ENCODE results near the gene HK3. TPM values are rescaled to one million over a fixed set of nuclear protein-coding genes. Genes with fewer than 3 reads are reported as not detected.

Gene HK3
- total RNA-seq, 1 donor from 2014 or later, result not detected

DNA sequence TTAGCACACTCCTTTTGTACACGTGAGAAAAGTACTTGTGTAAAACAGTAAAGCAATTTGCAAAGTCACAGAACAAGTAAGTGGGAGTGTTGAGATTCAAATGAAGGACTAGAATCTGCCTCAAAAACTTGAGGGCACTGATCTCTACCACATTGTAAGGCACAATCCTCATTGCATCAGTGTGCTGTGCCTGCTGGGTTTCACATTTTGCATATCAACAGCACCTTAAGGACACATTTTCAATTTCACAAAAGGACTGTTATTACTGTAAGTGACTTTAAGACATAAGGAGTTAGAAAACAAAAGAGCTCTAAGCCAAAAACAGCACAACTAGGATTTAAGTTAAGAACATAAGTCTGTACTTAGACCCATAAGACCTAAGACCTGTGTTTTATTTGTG, 44.7 kb upstream of the HK3 start:
- H3K27ac Mint-ChIP-seq (ENCODE audit: unreplicated experiment), result no peak overlapping the region
- no peak for DNase-seq
- H3K4me1 Mint-ChIP-seq (ENCODE audit: low read depth, unreplicated experiment), result no peaks in the 10 kb centered on the region
- H3K36me3 Mint-ChIP-seq (ENCODE audit: unreplicated experiment), result no peaks in the 10 kb centered on the region
- H3K27me3 Mint-ChIP-seq (ENCODE audit: unreplicated experiment), result no peaks in the 10 kb centered on the region
- no peaks in the 10 kb centered on the region for H3K9me3 Mint-ChIP-seq (ENCODE audit: unreplicated experiment)
- H3K4me3 Mint-ChIP-seq (ENCODE audit: unreplicated experiment), result no peak overlapping the region
- TF ChIP-seq, protein P1, sequence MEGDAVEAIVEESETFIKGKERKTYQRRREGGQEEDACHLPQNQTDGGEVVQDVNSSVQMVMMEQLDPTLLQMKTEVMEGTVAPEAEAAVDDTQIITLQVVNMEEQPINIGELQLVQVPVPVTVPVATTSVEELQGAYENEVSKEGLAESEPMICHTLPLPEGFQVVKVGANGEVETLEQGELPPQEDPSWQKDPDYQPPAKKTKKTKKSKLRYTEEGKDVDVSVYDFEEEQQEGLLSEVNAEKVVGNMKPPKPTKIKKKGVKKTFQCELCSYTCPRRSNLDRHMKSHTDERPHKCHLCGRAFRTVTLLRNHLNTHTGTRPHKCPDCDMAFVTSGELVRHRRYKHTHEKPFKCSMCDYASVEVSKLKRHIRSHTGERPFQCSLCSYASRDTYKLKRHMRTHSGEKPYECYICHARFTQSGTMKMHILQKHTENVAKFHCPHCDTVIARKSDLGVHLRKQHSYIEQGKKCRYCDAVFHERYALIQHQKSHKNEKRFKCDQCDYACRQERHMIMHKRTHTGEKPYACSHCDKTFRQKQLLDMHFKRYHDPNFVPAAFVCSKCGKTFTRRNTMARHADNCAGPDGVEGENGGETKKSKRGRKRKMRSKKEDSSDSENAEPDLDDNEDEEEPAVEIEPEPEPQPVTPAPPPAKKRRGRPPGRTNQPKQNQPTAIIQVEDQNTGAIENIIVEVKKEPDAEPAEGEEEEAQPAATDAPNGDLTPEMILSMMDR (IDR thresholded peaks at IDR 0.05; ENCODE audit: partially characterized antibody, unreplicated experiment), result no peak

DNA sequence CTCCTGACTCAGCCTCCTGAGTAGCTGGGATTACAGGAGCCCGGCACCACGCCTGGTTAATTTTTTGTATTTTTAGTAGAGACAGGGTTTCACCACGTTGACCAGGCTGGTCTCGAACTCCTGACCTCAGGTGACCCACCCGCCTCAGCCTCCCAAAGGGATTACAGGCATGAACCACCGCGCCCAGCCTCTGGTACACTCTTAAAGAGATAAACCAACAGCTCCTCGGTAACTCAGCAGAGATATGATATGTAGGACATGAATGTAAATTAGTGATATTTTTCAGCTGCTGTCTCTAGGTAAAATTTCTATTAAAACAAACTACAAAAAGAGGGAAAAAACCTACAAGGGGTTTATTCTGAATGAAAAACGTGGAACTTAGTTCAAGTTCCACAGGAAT, 42.8 kb upstream of the HK3 start:
- no peaks in the 10 kb centered on the region for H3K9me3 Mint-ChIP-seq (ENCODE audit: unreplicated experiment)
- H3K36me3 Mint-ChIP-seq (ENCODE audit: unreplicated experiment), result no peaks in the 10 kb centered on the region
- no peak overlapping the region for H3K4me3 Mint-ChIP-seq (ENCODE audit: unreplicated experiment)
- no peaks in the 10 kb centered on the region for H3K27me3 Mint-ChIP-seq (ENCODE audit: unreplicated experiment)
- H3K27ac Mint-ChIP-seq (ENCODE audit: unreplicated experiment), result no peak overlapping the region
- no peak for DNase-seq
- H3K4me1 Mint-ChIP-seq (ENCODE audit: low read depth, unreplicated experiment), result no peaks in the 10 kb centered on the region
- TF ChIP-seq, protein P1 (IDR thresholded peaks at IDR 0.05; ENCODE audit: partially characterized antibody, unreplicated experiment), result no peak

DNA sequence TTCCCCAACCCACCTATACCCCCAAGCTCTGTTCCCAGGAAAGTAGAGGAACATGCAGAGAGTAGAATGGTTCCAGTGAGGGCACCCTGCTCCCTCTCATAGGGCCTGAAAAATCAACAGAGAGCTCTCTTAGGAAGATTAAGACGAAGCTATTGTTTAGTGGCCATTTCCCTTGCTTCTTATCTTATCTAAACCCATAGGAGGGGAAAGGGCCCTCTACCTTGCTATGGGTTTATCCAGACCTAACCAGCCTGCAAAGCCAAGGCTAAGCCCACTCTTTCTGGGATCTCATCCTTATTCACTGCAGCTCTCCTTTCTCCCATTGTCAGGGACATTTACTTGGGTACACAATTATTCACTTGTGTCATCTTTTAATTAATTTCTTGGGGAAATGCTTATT, 39.3 kb upstream of the HK3 start:
- Mint-ChIP-seq H3K36me3 (ENCODE audit: unreplicated experiment) (no peaks in the 10 kb centered on the region), H3K27ac (ENCODE audit: unreplicated experiment) (no peak overlapping the region), H3K4me1 (ENCODE audit: low read depth, unreplicated experiment) (peaks cover 5% of the 10 kb centered on the region), H3K27me3 (ENCODE audit: unreplicated experiment) (no peaks in the 10 kb centered on the region), H3K4me3 (ENCODE audit: unreplicated experiment) (no peak overlapping the region), H3K9me3 (ENCODE audit: unreplicated experiment) (no peaks in the 10 kb centered on the region)
- TF ChIP-seq, protein P1 (IDR thresholded peaks at IDR 0.05; ENCODE audit: partially characterized antibody, unreplicated experiment), result no peak
- no peak for DNase-seq

DNA sequence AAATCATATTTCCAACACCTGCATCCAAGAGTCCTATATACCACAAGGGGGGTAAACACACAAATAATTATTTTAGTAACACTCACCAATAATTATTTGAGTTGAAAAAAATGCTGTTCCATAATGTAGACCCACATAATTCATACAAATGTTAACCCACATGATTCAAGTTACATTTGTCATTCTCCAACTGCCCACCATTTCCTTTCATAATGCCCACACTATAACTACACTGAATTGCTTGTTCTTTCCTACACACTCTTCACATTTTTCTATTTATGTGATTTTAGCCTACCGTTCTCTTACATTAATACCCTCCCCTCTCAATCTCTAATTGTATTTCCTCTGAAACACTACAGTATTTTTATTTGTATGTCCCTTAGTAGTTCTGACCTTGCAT, 35.9 kb upstream of the HK3 start:
- no peaks in the 10 kb centered on the region for H3K27me3 Mint-ChIP-seq (ENCODE audit: unreplicated experiment)
- peaks cover 5% of the 10 kb centered on the region for H3K4me1 Mint-ChIP-seq (ENCODE audit: low read depth, unreplicated experiment)
- no peak overlapping the region for H3K4me3 Mint-ChIP-seq (ENCODE audit: unreplicated experiment)
- TF ChIP-seq, protein P1 (IDR thresholded peaks at IDR 0.05; ENCODE audit: partially characterized antibody, unreplicated experiment), result no peak
- no peak overlapping the region for H3K27ac Mint-ChIP-seq (ENCODE audit: unreplicated experiment)
- H3K36me3 Mint-ChIP-seq (ENCODE audit: unreplicated experiment), result no peaks in the 10 kb centered on the region
- DNase-seq, result no peak
- no peaks in the 10 kb centered on the region for H3K9me3 Mint-ChIP-seq (ENCODE audit: unreplicated experiment)

DNA sequence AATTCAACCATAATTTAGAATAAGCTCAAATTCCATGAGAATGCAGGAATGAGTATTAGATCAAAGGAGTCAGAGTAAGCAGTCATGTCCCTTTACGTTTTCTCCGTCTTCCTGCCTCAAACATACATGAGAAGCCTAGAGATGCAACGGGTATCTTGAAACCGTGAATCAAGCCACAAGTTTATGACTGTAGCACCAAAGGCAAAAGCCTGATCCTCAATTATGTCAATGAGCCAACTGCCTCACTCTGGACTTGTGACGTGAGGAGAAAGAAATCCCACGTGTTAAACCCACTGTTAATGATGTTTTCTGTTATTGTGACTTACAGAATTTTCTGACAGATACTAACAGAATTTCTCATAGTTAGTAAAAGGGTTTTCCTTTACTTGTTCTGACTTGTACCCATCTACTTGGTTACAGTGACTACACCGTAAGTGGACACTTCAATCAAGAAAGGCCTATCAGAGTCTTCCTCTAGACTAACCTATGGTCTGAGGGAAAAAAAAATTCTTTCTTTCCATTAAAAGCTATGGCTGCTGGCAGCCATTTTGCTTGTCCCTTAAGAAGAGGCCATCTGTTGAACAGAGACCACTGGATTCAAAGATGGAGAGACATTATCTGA, 35.3 kb upstream of the HK3 start:
- H3K36me3 Mint-ChIP-seq (ENCODE audit: unreplicated experiment), result no peaks in the 10 kb centered on the region
- TF ChIP-seq, protein P1 (IDR thresholded peaks at IDR 0.05; ENCODE audit: partially characterized antibody, unreplicated experiment), result no peak
- no peak overlapping the region for H3K27ac Mint-ChIP-seq (ENCODE audit: unreplicated experiment)
- peaks cover 5% of the 10 kb centered on the region for H3K4me1 Mint-ChIP-seq (ENCODE audit: low read depth, unreplicated experiment)
- H3K27me3 Mint-ChIP-seq (ENCODE audit: unreplicated experiment), result no peaks in the 10 kb centered on the region
- H3K9me3 Mint-ChIP-seq (ENCODE audit: unreplicated experiment), result no peaks in the 10 kb centered on the region
- no peak for DNase-seq
- no peak overlapping the region for H3K4me3 Mint-ChIP-seq (ENCODE audit: unreplicated experiment)

All from glutamatergic neuron (in vitro differentiated cells).